AG20443 (cell line): ENCODE measurements around the gene ZFP57.

Experiments used
- DNase-seq: peaks from one replicate; pipeline ENCODE4 v3.0.0; 2012; ENCODE audit warnings: low spot score, mixed read lengths

The ZFP57 gene

DNA sequence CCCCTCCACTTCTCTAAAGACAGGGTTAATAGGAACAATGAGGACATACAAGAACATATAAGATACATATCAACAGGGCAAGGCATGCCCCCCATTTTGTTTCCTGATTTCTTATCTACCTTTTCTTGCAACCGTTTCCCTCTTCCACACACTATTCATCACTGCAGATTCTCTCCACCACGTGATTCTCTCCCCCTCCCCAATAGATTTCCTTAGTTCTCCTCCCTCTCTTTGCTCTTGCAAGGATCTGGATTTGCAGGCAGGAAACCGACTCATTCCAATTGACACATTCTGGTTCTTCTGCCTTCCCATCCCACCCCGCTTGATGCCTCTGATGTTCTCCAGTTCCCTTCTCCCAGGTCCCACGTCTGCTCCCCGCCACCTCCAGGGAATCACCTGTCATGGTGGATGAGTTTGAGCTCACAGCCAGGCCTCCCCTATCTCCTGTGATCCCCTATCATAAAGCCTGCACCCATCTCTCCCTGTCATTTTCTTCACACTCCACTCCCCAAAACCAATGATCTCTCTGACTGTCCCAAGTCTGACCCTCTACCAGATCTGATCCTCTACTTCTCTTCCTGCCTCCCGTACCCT is 55.5 kb downstream of the ZFP57 start:
- DNase-seq: no peak

DNA sequence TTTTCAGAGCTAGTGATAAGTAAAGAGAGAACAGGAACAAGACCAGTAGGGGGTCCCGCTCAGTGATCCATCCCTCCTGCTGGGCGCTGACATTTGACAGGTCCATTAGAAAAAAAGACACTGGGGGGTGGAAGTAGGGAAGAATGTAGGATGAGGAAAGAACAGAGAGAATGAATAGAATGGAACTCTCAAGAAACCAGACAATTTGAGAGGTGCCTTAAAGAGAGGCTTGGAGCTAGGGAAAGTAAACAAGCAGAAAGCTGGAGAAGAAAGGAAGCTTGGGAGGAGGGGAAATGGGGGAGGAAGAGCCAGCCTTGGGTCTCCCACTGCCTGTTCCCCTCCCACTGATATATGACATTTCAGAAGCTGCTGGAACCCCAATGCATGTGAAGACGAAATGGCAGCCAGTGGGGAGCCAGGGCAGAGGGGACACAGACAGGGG is 56.4 kb downstream of the ZFP57 start:
- no peak for DNase-seq
